ENCODE data around the gene HNRNPK.

DNA sequence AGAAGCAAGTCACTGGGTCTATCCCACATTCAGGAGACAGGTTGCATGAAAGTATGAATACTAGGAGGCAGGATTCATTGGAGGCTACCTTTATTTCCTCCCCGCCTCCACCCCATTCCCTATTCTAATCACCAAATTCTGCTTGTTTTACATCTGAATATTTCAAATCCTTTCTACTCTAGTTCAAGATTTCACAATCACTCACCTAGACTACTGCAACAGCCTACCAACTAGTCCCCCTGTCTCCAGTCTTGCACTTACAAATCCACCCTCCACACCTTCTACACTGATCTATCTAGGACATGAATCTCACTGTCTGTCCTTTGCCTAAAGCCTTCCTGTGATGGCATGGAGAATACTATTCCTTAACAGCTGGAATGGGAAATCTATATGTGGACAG lies 52.4 kb downstream of the HNRNPK start:
- TF ChIP-seq GATA2 (IDR thresholded peaks at IDR 0.05; ENCODE audit: low read depth, low read length) = no peak
- no peak for TF ChIP-seq GATA3 (IDR thresholded peaks at IDR 0.05; ENCODE audit: low read depth, low read length)

Data from SH-SY5Y (cell line).